HG02610 (cell line): ENCODE data around the gene ANKRD12.

Experiments
- ATAC-seq: cut with Tn5 transposase; IDR thresholded peaks from one replicate; pipeline ENCODE4 v1.9.1; 2021; ENCODE audit warnings: mild to moderate bottlenecking, moderate library complexity; ENCODE audit not compliant: unreplicated experiment

ANKRD12 gene

GRCh38 chr18:9181275-9181674 lies 44.7 kb downstream of the ANKRD12 start:
- no peak for ATAC-seq

GRCh38 chr18:9182852-9183399 lies 46.3 kb downstream of the ANKRD12 start:
- ATAC-seq, result no peak

- ATAC-seq, result no peak
Measured at GRCh38 chr18:9184998-9185613, 48.5 kb downstream of the ANKRD12 start.

GRCh38 chr18:9188359-9189231 lies 52.0 kb downstream of the ANKRD12 start:
- no peak for ATAC-seq

GRCh38 chr18:9189491-9189890 lies 52.9 kb downstream of the ANKRD12 start:
- ATAC-seq, result no peak

- ATAC-seq, result no peak
Measured at GRCh38 chr18:9191658-9192256, 55.2 kb downstream of the ANKRD12 start.

- ATAC-seq, result no peak
Measured at GRCh38 chr18:9193031-9193430, 56.5 kb downstream of the ANKRD12 start.

GRCh38 chr18:9196568-9196967 lies 60.0 kb downstream of the ANKRD12 start:
- ATAC-seq, result no peak

- ATAC-seq, result no peak
Measured at GRCh38 chr18:9199681-9200080, 63.1 kb downstream of the ANKRD12 start.

GRCh38 chr18:9201224-9201623 lies 64.6 kb downstream of the ANKRD12 start:
- no peak for ATAC-seq

GRCh38 chr18:9204659-9205058 lies 68.1 kb downstream of the ANKRD12 start:
- no peak for ATAC-seq

- no peak for ATAC-seq
Measured at GRCh38 chr18:9206421-9206820, 69.8 kb downstream of the ANKRD12 start.

- ATAC-seq, result no peak
Measured at GRCh38 chr18:9209279-9209678, 72.7 kb downstream of the ANKRD12 start.

GRCh38 chr18:9210966-9211365 lies 74.4 kb downstream of the ANKRD12 start:
- peak; percentile 71 for ATAC-seq

- ATAC-seq, result no peak
Measured at GRCh38 chr18:9211955-9212354, 75.4 kb downstream of the ANKRD12 start.

- ATAC-seq, result no peak
Measured at GRCh38 chr18:9215221-9215933, 78.8 kb downstream of the ANKRD12 start.

GRCh38 chr18:9216459-9216858 lies 79.9 kb downstream of the ANKRD12 start:
- no peak for ATAC-seq

- no peak for ATAC-seq
Measured at GRCh38 chr18:9217743-9218451, 81.3 kb downstream of the ANKRD12 start.

- ATAC-seq, result no peak
Measured at GRCh38 chr18:9221040-9221439, 84.5 kb downstream of the ANKRD12 start.

GRCh38 chr18:9221661-9222060 lies 85.1 kb downstream of the ANKRD12 start:
- no peak for ATAC-seq
